K562 (cell line): ENCODE results near the gene PEAR1. TPM values are rescaled to one million over a fixed set of nuclear protein-coding genes. Genes with fewer than 3 reads are reported as not detected.

ENCODE experiments used
- ATAC-seq: fragments of 200-7000 bp; cut with Tn5 transposase; 3 replicates; pipeline ENCODE4 v1.9.1; 2020; ENCODE audit warnings: moderate library complexity
- BruUV-seq: library from RNA; stranded (reverse); fragments of 400-500 nt; replicated peaks from 2 replicates; lab custom pipeline; 2021; lab: Mats Ljungman, UMichigan
- CTCF ChIA-PET: fragments of 300-600 bp; formaldehyde crosslinking; extraction: SDS; loops from one replicate; lab custom pipeline; 2021; ENCODE audit warnings: low intra/inter-chr PET ratio; lab: Yijun Ruan, JAX
- POLR2A ChIA-PET: fragments of 300-600, 350-650 bp; sonication (Branson Sonifier 250); formaldehyde crosslinking; extraction: SDS; loops from one replicate; lab custom pipeline; 2021; ENCODE audit warnings: antibody characterized with exemption, inconsistent platforms; lab: Yijun Ruan, JAX
- DNase-seq, 4 experiments: peaks; one replicate each; pipeline versions ENCODE4 v3.0.0 to v3.0.0-alpha.2; 2011 to 2018; ENCODE audit warnings: low spot score in 3 of 4, mixed read lengths in 3 of 4; ENCODE audit errors: extremely low read depth in 1 of 4
- FAIRE-seq: peaks from 2 replicates; lab custom pipeline; 2011; peaks lifted over from hg19 to GRCh38; lab: Jason Lieb, UNC
- H2AFZ ChIP-seq: 2 replicates; pipeline ENCODE4 v1.6.0; 2011; ENCODE audit warnings: low read depth, low read length, control low read depth, inconsistent platforms
- H3K27ac ChIP-seq: fragments of 200-600 bp; 3 replicates; pipeline ENCODE4 v1.8.0; 2011; ENCODE audit warnings: low read depth, mild to moderate bottlenecking, control low read depth, inconsistent platforms, low read length, moderate library complexity, mixed read lengths; ENCODE audit errors: extremely low read depth
- H3K27me3 ChIP-seq, 2 experiments: fragments of 300-600 bp in 1 of 2; 2 replicates in 1 of 2; 3 replicates in 1 of 2; pipeline versions ENCODE4 v1.6.0 to v1.8.0; 2011; ENCODE audit warnings: inconsistent platforms in 2 of 2, low read length in 2 of 2, mild to moderate bottlenecking in 1 of 2, mixed read lengths in 1 of 2, moderate library complexity in 1 of 2; ENCODE audit not compliant: control insufficient read depth in 2 of 2, insufficient read depth in 2 of 2
- H3K36me3 ChIP-seq: fragments of 300-600 bp; 3 replicates; pipeline ENCODE4 v1.8.0; 2011; ENCODE audit warnings: mild to moderate bottlenecking, low read length, inconsistent platforms; ENCODE audit not compliant: control insufficient read depth, insufficient read depth
- H3K4me1 ChIP-seq, 2 experiments: fragments of 200-600 bp in 1 of 2; replicated peaks in 1 of 2; 2 replicates in 1 of 2; 3 replicates in 1 of 2; pipeline versions ENCODE4 v1.5.1 to v1.8.0; 2011; ENCODE audit warnings: inconsistent platforms in 2 of 2, low read length in 2 of 2, mild to moderate bottlenecking in 1 of 2, mixed read lengths in 1 of 2, moderate library complexity in 1 of 2; ENCODE audit not compliant: control insufficient read depth in 2 of 2, insufficient read depth in 2 of 2
- H3K4me2 ChIP-seq: 2 replicates; pipeline ENCODE4 v1.6.1; 2011; ENCODE audit warnings: low read length, control low read depth, inconsistent platforms, mixed read lengths; ENCODE audit not compliant: insufficient read depth
- H3K4me3 ChIP-seq: fragments of 200-600 bp; sonication (generic), shearing (Covaris generic); 2 replicates; pipeline ENCODE4 v1.5.1; 2016; ENCODE audit warnings: control low read depth, inconsistent platforms
- H3K79me2 ChIP-seq: fragments of 200-600 bp; 3 replicates; pipeline ENCODE4 v1.8.0; 2011; ENCODE audit warnings: low read length, inconsistent platforms; ENCODE audit not compliant: control insufficient read depth, insufficient read depth
- H3K9ac ChIP-seq, 2 experiments: 2 replicates each; pipeline versions ENCODE4 v1.6.0 to v1.6.1; 2011; ENCODE audit warnings: low read depth in 2 of 2, low read length in 2 of 2, control low read depth in 1 of 2, inconsistent platforms in 1 of 2, mild to moderate bottlenecking in 1 of 2, mixed read lengths in 1 of 2; ENCODE audit not compliant: insufficient read depth in 1 of 2
- H3K9me1 ChIP-seq: one replicate; pipeline ENCODE4 v1.6.0; 2011; ENCODE audit warnings: inconsistent platforms, mild to moderate bottlenecking, low read length, moderate library complexity; ENCODE audit not compliant: control insufficient read depth, insufficient read depth
- H3K9me3 ChIP-seq: replicated peaks from 2 replicates; pipeline ENCODE4 v1.5.1; 2011; ENCODE audit warnings: low read depth, low read length, inconsistent platforms; ENCODE audit not compliant: control insufficient read depth, insufficient read depth
- H4K20me1 ChIP-seq: replicated peaks from 2 replicates; pipeline ENCODE4 v1.6.1; 2011; ENCODE audit warnings: low read length, inconsistent platforms, mixed read lengths; ENCODE audit not compliant: control insufficient read depth, insufficient read depth
- MBD2 ChIP-seq: sonication (generic); IDR thresholded peaks from 2 replicates; pipeline ENCODE4 v1.6.1; 2016; ENCODE audit warnings: low read depth, borderline replicate concordance
- SRSF3 ChIP-seq: fragments of 200-400 bp; formaldehyde crosslinking; IDR thresholded peaks from 2 replicates; pipeline ENCODE4 v1.6.1; 2016; ENCODE audit warnings: mild to moderate bottlenecking, low read length, moderate library complexity; ENCODE audit not compliant: insufficient read depth
- WGBS: fragments of 100-300 bp; shearing (Covaris generic); methylation state at CpG from one replicate; pipeline ENCODE4 v1.1.6; 2016; ENCODE audit warnings: low coverage, mixed read lengths; ENCODE audit not compliant: insufficient coverage; ENCODE audit errors: missing lambda C conversion rate; 5-methylcytosine and 5-hydroxymethylcytosine counted together
- in situ Hi-C: fragments of 300-500 bp; cut with MboI; formaldehyde crosslinking; loops from 4 replicates; pipeline ENCODE4 v1.15.0; 2018; ENCODE audit warnings: inconsistent platforms, mixed read lengths
- intact Hi-C: fragments of 100-400 bp; cut with micrococcal nuclease; formaldehyde crosslinking; loops from 2 replicates; pipeline ENCODE4 v1.14.2; 2022
- polyA plus RNA-seq, 8 experiments: library from polyadenylated mRNA; depleted of rRNA in 4 of 8; stranded (reverse) in 5 of 8; unstranded in 3 of 8; fragments of >200 nt; fragmentation: Nextera tagmentation in 2 of 8; fragmentation: Illumina TruSeq in 1 of 8; extraction: Ambion mirVana in 2 of 8; extraction: Trizol in 1 of 8; gene quantifications; 2 replicates each; pipeline versions ENCODE4 v1.2.1 to v1.2.3, GENCODE V29; 2011 to 2014; ENCODE audit warnings: inconsistent platforms in 1 of 8, missing spikeins in 1 of 8
- total RNA-seq, 7 experiments: library from RNA; depleted of rRNA in 6 of 7; stranded (reverse); fragments of >200 nt in 6 of 7; fragmentation: Illumina TruSeq in 2 of 7; extraction: Trizol in 2 of 7; gene quantifications; 2 replicates each; pipeline versions ENCODE4 v1.2.1 to v1.2.3, GENCODE V29; 2011 to 2021; ENCODE audit warnings: low replicate concordance in 1 of 7
- TF ChIP-seq, protein P1 (sequence below): sonication (generic); formaldehyde crosslinking; IDR thresholded peaks from 2 replicates; pipeline ENCODE4 v1.8.1; 2022; ENCODE audit warnings: missing genetic modification reagents

The PEAR1 gene
- total and polyA plus RNA-seq, 9 of the 15 experiments (the other 6 are each of a cell fraction or from before 2014, with no cell fraction given): 0.87 to 13.9 (median 6.1) TPM

DNA sequence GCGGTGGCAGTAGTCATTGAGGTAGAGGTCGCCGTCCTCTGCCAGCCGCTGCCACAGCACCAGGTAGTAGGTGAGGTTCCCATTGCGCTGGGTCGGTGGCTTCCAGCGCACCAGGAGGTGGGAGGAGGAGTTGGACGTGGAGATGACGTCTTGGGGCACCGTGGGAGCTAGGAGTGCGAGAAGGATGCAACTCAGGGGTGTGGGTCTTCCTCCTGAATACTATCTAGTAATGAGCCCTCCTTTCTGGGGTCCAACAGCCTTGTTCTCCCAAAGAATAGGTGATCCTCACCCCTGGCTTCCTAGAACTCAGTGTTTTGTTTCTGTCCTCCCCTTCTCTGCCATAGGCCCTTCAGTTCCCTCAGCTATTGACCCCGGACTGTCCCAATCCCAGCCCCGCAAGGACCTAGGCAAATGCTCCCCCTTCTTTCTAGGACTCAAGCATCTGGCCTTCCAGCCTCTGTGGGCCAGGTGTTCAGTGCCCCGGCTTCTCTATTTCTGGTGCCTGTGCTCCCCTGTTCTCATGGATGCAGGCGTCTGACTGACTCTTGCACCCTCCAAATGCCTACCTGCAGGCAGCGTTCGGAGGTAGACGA is 47.5 kb upstream of the PEAR1 start:
- in situ Hi-C loops: no loop called here
- no peak overlapping the region for H2AFZ ChIP-seq
- FAIRE-seq: no peak
- no peak overlapping the region for H3K4me3 ChIP-seq
- H3K79me2 ChIP-seq: no peaks in the 10 kb centered on the region
- no peak overlapping the region for H3K4me2 ChIP-seq
- no peaks in the 10 kb centered on the region for H3K36me3 ChIP-seq
- no peaks in the 10 kb centered on the region for H4K20me1 ChIP-seq
- no peak overlapping the region for H3K27ac ChIP-seq
- H3K9ac ChIP-seq: no peak overlapping the region; a peak in 1 of 4 replicates
- peaks cover 9 to 21% of the 10 kb centered on the region in 2 experiments; a peak in 4 of 5 replicates for H3K4me1 ChIP-seq
- ChIA-PET CTCF (interaction anchor here (0.6 kb wide), 1 partner anchor 22 kb away, joined by 3 read pairs; no protein-coding TSS in a partner anchor), POLR2A (interaction anchor here (0.6 to 1.1 kb wide), 2 partner anchors 14 to 250 kb away, joined by 3 to 4 read pairs; no protein-coding TSS in a partner anchor)
- intact Hi-C loops: no loop called here
- DNase-seq: no peak
- WGBS: 31% methylated on average over 17 of the region's 18 CpGs
- H3K27me3 ChIP-seq: 0 out of 5 replicates have a peak, but pooled peaks cover 0 to 13% of the 10 kb centered on the region in 2 experiments
- no peak for TF ChIP-seq SRSF3
- no peak for TF ChIP-seq MBD2
- TF ChIP-seq, protein P1, sequence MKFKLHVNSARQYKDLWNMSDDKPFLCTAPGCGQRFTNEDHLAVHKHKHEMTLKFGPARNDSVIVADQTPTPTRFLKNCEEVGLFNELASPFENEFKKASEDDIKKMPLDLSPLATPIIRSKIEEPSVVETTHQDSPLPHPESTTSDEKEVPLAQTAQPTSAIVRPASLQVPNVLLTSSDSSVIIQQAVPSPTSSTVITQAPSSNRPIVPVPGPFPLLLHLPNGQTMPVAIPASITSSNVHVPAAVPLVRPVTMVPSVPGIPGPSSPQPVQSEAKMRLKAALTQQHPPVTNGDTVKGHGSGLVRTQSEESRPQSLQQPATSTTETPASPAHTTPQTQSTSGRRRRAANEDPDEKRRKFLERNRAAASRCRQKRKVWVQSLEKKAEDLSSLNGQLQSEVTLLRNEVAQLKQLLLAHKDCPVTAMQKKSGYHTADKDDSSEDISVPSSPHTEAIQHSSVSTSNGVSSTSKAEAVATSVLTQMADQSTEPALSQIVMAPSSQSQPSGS (CRISPR knock-in tag): no peak
- no peak for ATAC-seq
- BruUV-seq: no TSS peak
- H3K9me1 ChIP-seq: no peaks in the 10 kb centered on the region
- no peaks in the 10 kb centered on the region for H3K9me3 ChIP-seq
